Testis (tissue), 2 donors: Measurements from ENCODE around the gene NEURL1B.

Experiments used
- CTCF ChIP-seq, 3 experiments: fragments of 450-650 bp in 2 of 3; fragments of 200-600 bp in 1 of 3; sonication (generic) in 1 of 3; IDR thresholded peaks; one replicate each; pipeline ENCODE4 v1.5.1; 2016 to 2019; ENCODE audit warnings: antibody characterized with exemption in 3 of 3, mild to moderate bottlenecking in 2 of 3, moderate library complexity in 1 of 3
- POLR2A ChIP-seq: fragments of 450-650 bp; IDR thresholded peaks from one replicate; pipeline ENCODE4 v1.6.1; 2017; ENCODE audit warnings: antibody characterized with exemption, mild to moderate bottlenecking, moderate library complexity

GRCh38 chr5:172592881-172593280, 48.2 kb upstream of the NEURL1B start:
- TF ChIP-seq CTCF (IDR thresholded peaks at IDR 0.05) (no peak), POLR2A (no peak)
